Raji (cell line): Measurements from ENCODE around the gene RARS1.
A peak's percentile ranks its signal among the peaks of the same experiment; 100 is the strongest.

Experiments
- POLR2A ChIP-seq: IDR thresholded peaks from 2 replicates; pipeline ENCODE4 v1.6.1; 2011; ENCODE audit warnings: low read depth, low read length, control low read depth; ENCODE audit not compliant: insufficient read depth

The RARS1 gene

DNA sequence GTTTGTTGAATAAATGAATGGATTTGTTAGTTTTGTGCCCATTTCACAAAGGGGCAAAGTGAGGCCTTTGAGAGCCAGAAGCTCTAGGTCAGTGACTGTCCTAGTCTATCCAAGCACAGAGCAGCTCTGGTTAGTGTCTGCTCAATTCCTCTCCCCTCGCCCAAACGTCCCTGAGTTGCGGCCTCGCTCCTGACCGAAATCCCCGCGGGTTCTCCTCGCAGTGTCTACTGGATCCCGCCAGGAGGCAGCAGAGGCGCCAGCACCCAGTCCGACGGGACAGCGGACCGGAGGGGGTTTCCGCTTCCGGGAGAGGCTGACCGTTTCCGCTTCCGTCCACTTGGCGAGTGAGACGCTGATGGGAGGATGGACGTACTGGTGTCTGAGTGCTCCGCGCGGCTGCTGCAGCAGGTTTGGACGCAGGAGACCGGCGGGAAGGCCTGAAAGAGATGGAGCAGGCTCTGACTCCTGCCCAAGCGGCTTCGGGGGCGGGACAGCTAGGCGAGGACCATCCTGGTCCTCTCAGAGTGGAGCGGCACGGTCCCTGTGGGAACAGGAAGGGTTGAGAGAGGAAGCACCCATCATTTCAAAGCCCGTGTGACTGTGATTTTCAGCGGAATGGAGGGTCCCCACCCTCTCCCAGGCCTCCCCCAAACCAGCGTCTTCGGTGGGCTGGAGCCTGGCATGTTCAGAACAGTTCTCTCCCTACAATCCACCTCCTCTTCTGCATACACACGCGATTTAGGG lies at the start of gene RARS1:
Gene RARS1 (plus strand): TSS at position 336 of the 744 bp plus-strand sequence. CDS start 28 bp downstream, at position 364.
- TF ChIP-seq POLR2A, result peak; percentile 97

DNA sequence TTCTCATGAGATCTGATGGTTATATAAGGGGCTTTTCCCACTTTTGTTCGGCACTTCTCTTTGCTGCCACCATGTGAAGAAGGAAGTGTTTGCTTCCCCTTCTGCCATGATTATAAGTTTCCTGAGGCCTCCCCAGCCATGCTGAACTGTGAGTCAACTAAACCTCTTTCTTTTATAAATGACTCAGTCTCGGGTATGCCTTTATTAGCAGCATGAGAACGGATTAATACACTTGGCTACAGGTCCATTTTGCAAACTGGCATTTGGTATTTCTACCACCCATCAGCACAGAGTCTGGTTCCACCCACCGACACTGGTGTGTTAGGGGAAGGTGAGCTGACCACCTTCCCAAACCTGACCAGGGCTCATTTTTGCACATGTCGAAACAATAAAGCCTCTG lies 47.9 kb upstream of the RARS1 start:
- TF ChIP-seq POLR2A, result no peak

DNA sequence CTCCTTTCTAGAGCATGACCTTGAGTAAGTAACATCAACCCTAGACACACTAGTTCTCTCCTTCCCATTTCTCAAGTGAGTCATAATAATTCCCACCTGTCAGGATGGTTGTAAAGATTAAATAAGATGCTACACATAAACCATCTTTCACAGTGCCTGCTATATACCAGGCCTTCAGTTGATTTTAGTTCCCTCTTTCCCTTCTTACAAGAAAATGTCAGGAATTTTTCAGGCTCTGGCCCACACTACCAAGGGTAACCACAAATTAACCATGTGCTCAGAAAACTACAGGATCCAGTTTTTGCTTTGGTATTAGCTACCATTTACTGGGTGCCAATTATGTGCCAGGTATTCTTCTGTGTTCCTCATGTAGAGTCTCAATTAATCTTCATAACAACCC lies 42.7 kb upstream of the RARS1 start:
- TF ChIP-seq POLR2A, result no peak

DNA sequence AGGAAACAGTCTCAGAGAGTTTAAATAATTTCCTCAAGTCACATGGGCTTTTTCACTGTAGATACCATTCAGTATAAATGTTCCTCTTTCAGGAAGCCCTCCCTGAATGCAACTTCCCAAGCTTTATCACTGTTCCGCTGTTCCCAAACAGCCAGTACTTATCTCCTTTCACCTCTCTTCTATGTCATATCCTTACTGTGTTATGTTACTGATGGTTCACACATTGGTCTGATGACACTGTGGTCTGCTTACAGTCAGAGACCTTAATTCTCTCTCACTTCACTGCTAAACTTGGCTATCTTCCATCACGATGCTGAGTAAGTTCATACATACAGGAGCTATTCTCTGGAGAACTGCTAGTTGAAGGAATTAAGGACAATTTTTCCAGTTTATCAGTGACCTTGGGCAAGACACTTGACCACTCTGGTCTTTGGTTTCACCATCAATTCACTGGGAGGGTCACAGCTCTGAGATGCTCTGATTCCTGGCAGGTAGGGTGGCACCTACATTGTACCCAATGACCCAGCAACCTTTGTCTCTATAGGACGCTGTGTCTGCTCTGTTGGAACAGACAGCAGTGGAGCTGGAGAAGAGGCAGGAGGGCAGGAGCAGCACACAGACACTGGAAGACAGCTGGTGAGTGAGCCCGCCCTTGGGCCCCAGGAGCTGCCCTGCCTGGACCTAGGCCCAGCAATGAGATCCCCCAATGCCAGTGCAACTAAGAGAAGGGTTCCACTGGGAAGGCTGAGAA lies 42.1 kb upstream of the RARS1 start:
- no peak for TF ChIP-seq POLR2A

DNA sequence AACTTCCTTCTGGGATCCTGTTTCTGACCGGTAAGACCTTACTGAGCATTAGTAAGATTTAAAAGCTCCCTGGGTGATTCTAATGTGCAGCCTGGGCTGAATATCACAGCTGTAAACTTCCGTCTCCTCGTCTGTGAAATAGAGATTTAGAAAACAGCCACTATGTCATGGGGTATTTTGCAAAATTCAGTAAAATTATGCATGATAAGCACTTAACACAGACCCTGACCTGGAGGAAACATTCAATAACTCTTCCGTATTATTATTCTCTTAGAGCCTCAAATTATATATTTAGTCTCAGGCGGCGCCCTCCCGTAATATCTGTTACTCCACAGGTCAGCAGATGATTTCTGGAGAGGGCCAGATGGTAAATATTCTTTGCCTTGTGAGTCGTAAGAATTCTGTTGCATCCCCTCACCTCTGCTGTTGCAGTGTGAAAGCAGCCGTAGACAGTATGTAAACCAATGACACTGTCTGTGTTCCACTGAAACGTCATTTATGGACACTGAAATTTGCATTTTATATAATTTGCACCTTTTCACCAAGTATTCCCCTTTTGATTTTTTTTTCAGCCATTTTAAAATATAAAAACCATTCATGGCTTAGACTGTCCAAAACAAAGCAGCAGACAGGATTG lies 39.2 kb upstream of the RARS1 start:
- no peak for TF ChIP-seq POLR2A

DNA sequence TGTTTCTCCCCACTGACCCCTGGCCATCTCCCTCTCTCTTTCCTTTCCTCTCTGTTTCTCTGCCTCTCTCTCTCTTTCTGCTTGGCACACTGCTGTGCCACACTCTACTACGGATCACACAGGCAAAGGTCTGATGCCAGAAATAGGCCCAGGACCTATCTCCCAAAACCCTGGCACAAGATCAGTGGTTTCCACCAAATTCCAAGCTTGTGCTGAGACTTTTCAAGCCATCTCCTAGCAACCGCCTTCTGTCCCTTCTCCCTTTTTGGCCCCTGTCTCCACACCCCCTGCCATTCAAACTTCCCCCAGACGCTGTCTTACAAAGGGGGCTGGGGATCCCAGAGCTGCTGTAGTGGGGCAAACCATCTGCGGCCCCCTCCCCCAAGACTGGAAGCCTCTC lies 38.5 kb upstream of the RARS1 start:
- TF ChIP-seq POLR2A, result no peak

DNA sequence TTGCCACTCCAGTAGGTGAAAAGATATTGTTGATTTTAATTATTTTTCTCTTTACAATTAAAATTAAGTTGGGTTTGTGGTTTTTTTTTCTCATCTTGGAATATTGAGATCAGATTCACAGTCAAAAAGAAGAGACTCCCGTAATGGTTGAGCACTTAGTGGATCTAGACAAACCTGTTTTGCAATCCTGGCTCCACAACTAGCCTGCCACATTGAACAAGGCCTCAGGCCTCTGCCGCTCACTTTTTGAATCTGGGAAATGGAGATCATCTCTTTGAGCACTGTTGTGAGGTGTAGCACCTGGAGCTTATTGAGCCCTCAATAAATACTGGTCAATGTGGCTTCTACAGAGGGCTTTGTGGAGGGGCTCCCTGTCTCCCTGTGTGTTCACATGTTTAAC lies 37.1 kb upstream of the RARS1 start:
- no peak for TF ChIP-seq POLR2A

DNA sequence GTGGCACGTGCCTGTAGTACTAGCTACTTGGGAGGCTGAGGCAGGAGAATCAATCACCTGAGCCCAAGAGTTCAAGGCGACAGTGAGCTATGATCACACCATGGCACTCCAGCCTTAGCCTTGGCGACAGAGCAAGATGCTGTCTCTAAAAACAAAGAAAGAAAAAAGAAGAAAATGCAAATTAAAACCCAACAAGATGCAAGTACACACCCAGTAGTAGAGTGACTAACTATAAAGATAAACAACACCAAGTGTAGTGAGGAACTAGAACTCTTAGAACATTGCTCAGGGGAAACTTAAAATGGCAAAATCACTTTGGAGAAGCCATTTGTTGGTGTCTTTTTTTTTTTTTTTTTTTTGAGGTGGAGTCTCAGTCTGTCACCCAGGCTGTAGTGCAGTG lies 34.7 kb upstream of the RARS1 start:
- TF ChIP-seq POLR2A, result no peak

DNA sequence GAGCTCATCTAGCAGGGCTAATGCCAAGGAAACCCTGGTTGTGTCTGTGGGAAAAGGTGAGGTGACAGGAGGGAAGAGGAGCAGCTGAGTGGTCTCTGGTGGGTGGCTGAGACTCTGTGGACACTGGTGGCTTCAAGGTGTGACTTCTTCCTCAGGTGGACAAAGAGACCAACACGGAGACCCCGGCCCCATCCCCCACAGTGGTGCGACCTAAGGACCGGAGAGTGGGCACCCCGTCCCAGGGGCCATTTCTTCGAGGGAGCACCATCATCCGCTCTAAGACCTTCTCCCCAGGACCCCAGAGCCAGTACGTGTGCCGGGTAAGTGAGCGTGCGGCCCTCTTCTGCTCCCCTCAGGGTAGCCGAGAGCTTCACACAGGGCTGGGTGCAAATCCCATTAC lies 31.1 kb upstream of the RARS1 start:
- no peak for TF ChIP-seq POLR2A

DNA sequence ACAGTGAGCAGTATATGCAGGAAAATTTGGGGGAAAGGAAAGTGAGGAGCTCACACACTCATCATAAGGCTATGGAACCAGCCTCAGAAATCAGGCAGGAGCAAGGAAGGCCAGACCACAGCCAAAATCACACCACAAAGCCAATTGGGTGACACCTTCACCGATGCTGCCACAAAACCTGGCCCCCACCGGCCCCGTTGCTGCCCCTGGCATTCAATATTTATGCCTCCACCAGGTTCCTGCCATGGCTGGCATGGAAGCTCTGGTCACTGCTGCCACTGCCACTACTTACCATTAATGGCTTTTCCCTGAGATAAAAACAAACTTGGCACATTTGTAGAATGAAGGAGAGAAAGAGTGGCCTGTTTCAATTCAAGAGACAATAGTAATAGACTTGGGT lies 28.7 kb upstream of the RARS1 start:
- TF ChIP-seq POLR2A, result no peak

DNA sequence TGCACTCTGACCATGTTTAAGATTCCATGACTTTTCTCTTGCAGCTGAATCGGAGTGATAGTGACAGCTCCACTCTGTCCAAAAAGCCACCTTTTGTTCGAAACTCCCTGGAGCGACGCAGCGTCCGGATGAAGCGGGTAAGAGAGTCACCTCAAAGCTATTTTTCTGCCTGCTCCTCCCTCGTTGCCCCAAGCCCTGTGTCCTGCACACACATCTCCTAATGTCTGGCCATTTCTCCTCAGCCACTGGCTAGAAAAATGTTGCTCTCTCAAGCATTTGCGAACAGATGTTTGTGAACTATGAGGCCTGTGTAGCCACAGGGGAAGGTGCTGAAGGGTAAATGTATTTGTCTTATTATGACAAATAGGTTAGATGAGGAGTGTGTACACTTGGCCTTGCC lies 25.7 kb upstream of the RARS1 start:
- TF ChIP-seq POLR2A, result no peak

DNA sequence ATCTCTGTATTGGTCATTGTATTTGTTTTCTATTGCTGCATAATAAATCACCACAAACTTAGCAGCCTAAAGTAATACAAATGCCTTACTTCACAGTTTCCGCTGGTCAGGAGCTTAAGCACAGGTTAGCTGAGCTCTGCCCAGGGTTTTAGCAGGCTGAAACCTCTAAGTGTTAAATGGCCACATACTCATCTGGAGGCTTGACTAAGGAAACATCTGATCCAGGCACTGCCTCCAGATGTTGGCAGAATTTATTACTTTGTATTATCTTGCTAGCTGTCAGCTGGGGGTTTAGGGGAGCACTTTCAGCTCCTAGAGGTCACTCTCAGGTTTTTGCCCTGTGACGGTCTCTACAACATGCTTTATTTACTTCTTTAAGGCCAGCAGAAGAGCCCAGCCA lies 23.2 kb upstream of the RARS1 start:
- no peak for TF ChIP-seq POLR2A

DNA sequence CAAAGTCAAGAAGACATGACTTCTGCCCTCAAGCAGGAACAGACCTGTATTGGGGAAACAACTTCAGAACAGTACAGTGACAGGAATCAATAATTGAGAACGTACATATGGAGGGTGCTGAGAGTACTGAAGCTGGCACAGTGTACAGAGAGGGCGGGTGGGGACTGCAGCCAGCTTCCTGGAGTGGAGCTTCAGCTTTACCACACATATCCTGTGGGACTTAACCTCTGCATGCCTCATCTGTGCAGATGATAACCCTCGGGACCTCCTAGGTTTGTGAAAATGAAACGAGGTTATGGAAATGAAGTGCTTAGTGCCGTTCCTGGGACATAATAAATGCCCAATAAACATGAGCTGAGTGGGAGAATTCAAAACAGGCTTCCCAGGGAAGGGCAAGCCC lies 22.1 kb upstream of the RARS1 start:
- TF ChIP-seq POLR2A, result no peak

DNA sequence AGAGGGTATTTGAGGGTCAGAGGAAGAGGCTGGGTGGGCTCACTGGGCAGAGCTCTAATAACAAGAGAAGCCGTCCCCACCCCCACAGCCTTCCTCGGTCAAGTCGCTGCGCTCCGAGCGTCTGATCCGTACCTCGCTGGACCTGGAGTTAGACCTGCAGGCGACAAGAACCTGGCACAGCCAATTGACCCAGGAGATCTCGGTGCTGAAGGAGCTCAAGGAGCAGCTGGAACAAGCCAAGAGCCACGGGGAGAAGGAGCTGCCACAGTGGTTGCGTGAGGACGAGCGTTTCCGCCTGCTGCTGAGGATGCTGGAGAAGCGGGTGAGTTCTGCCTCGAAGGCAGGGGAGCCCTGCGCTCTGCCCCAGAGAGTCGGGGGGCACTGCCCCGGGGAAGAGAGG lies 21.6 kb upstream of the RARS1 start:
- no peak for TF ChIP-seq POLR2A

DNA sequence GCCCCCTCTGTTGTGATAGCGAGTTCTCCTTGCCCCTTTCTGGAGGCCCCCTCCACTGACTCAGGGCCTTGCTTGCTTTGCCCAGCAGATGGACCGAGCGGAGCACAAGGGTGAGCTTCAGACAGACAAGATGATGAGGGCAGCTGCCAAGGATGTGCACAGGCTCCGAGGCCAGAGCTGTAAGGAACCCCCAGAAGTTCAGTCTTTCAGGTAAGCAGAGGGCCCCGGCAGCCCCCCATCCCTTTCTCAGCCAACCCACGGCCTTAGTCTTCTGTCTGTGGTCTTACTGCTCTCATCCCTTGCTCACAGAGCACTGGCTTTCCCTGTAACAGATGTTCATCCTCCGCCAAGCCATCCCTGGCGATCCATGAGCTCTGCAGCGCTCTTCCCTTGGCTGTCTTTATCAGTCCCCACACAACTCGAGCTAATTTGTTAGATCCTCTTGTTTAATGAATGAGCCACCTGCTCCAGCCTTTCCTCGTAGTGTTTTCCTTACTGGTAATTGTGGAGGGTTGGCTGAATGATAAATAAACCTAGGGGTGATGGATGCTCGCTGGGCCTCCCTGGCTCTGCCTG lies 18.4 kb upstream of the RARS1 start:
- no peak for TF ChIP-seq POLR2A

DNA sequence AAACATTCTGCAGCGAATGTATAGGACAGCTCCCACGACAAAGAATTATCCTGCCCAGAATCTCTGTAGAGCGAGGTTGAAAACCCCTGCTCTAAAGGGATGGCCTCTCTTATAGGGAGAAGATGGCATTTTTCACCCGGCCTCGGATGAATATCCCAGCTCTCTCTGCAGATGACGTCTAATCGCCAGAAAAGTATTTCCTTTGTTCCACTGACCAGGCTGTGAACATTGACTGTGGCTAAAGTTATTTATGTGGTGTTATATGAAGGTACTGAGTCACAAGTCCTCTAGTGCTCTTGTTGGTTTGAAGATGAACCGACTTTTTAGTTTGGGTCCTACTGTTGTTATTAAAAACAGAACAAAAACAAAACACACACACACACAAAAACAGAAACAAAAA lies 17.4 kb upstream of the RARS1 start:
- TF ChIP-seq POLR2A, result no peak
